ENCODE measurements around the gene PRIMPOL.
"Not testable (repeated sequence)": the region's sequence is repeated elsewhere in the genome, so short reads cannot be mapped to it uniquely, and the experiment has no call there.

The PRIMPOL gene

GRCh38 chr4:184732126-184732525 is 82.6 kb downstream of the PRIMPOL start:
- no peak overlapping the region for H3K4me2 ChIP-seq (ENCODE audit: low read length, poor library complexity, severe bottlenecking)
- H2BK5ac ChIP-seq (ENCODE audit: low read depth, low read length, poor library complexity, severe bottlenecking) = no peak overlapping the region
- WGBS = 100% methylated on average over 2 of the region's 4 CpGs
- peaks cover 18% of the 10 kb centered on the region for H3K79me1 ChIP-seq (replicated peaks; ENCODE audit: low read length, poor library complexity, severe bottlenecking)
- H3K9me3 ChIP-seq (ENCODE audit: control insufficient read depth, low read length) = no peaks in the 10 kb centered on the region
- no peak overlapping the region for H2BK12ac ChIP-seq (ENCODE audit: low read length in 2 of 2)
- H3K27ac ChIP-seq (ENCODE audit: low read length, poor library complexity, severe bottlenecking) = no peak overlapping the region
- H3K14ac ChIP-seq (ENCODE audit: low read length in 2 of 2) = no peak overlapping the region
- peak overlapping the region; percentile 81 for H3K9ac ChIP-seq (ENCODE audit: low read length)
- H3K18ac ChIP-seq (ENCODE audit: low read depth in 1 of 2, low read length in 2 of 2) = no peak overlapping the region
- H4K8ac ChIP-seq (ENCODE audit: low read length) = no peak overlapping the region
- H3K23ac ChIP-seq (ENCODE audit: low read length in 2 of 2) = no peak overlapping the region
- H3K4me3 ChIP-seq (ENCODE audit: insufficient read depth in 1 of 2, low read depth in 1 of 2, low read length in 2 of 2) = peak overlapping the region in 1 of 2 experiments; percentile 96
- no peak overlapping the region for H3K4ac ChIP-seq (ENCODE audit: low read depth in 1 of 2, low read length in 2 of 2)
- peaks cover 2 to 5% of the 10 kb centered on the region in 2 experiments for H3K36me3 ChIP-seq (ENCODE audit: control insufficient read depth in 1 of 2, insufficient read depth in 2 of 2, low read depth in 1 of 2, low read length in 2 of 2)
- H4K91ac ChIP-seq (ENCODE audit: low read length) = no peak overlapping the region
- no peak overlapping the region for H2BK120ac ChIP-seq (ENCODE audit: low read depth, low read length)
- H2AK5ac ChIP-seq (ENCODE audit: low read length, severe bottlenecking) = no peak overlapping the region
- no peak overlapping the region for H2AFZ ChIP-seq (ENCODE audit: low read depth, low read length)
- no peak overlapping the region for H2BK15ac ChIP-seq (ENCODE audit: low read depth, poor library complexity, severe bottlenecking)
- H3K4me1 ChIP-seq (ENCODE audit: control insufficient read depth, insufficient read depth, low read depth, low read length) = peaks cover 5% of the 10 kb centered on the region
- DNase-seq = no peak
- H3K27me3 ChIP-seq (ENCODE audit: control insufficient read depth in 1 of 2, insufficient read depth in 1 of 2, low read length in 2 of 2) = no peaks in the 10 kb centered on the region

GRCh38 chr4:184733654-184734524 is 84.4 kb downstream of the PRIMPOL start, which contains the start of gene CENPU:
Gene CENPU (minus strand): TSS chr4:184734096. CDS start chr4:184734062, 34 bp downstream.
- H3K4ac ChIP-seq (ENCODE audit: low read depth in 1 of 2, low read length in 2 of 2) = no peak within 1 kb of the TSS
- H3K27me3 ChIP-seq (ENCODE audit: control insufficient read depth in 1 of 2, insufficient read depth in 1 of 2, low read length in 2 of 2) = no peaks in the 10 kb centered on the region
- H3K4me2 ChIP-seq (ENCODE audit: low read length, poor library complexity, severe bottlenecking) = peak within 1 kb of the TSS; percentile 81
- peak within 1 kb of the TSS; percentile 91 to 96 for H3K4me3 ChIP-seq (ENCODE audit: insufficient read depth in 1 of 2, low read depth in 1 of 2, low read length in 2 of 2)
- H3K79me1 ChIP-seq (replicated peaks; ENCODE audit: low read length, poor library complexity, severe bottlenecking) = peaks cover 10% of the 10 kb centered on the region
- peak within 1 kb of the TSS; percentile 61 for H4K8ac ChIP-seq (ENCODE audit: low read length)
- H4K91ac ChIP-seq (ENCODE audit: low read length) = peak within 1 kb of the TSS; percentile 4
- peak within 1 kb of the TSS in 1 of 2 experiments; percentile 64 for H3K18ac ChIP-seq (ENCODE audit: low read depth in 1 of 2, low read length in 2 of 2)
- H2BK120ac ChIP-seq (ENCODE audit: low read depth, low read length) = no peak within 1 kb of the TSS
- H3K36me3 ChIP-seq (ENCODE audit: control insufficient read depth in 1 of 2, insufficient read depth in 2 of 2, low read depth in 1 of 2, low read length in 2 of 2) = peaks cover 0 to 2% of the 10 kb centered on the region in 2 experiments
- H3K9me3 ChIP-seq (ENCODE audit: control insufficient read depth, low read length) = no peaks in the 10 kb centered on the region
- no peak within 1 kb of the TSS for H2BK5ac ChIP-seq (ENCODE audit: low read depth, low read length, poor library complexity, severe bottlenecking)
- under 1% methylated on average over 64 of the region's 69 CpGs for WGBS
- peak; percentile 98 for DNase-seq
- H3K27ac ChIP-seq (ENCODE audit: low read length, poor library complexity, severe bottlenecking) = peak within 1 kb of the TSS; percentile 39
- H2BK12ac ChIP-seq (ENCODE audit: low read length in 2 of 2) = no peak within 1 kb of the TSS
- peak within 1 kb of the TSS; percentile 97 for H2AFZ ChIP-seq (ENCODE audit: low read depth, low read length)
- peak within 1 kb of the TSS; percentile 82 for H3K9ac ChIP-seq (ENCODE audit: low read length)
- no peak within 1 kb of the TSS for H3K23ac ChIP-seq (ENCODE audit: low read length in 2 of 2)
- H3K4me1 ChIP-seq (ENCODE audit: control insufficient read depth, insufficient read depth, low read depth, low read length) = peaks cover 5% of the 10 kb centered on the region
- H2AK5ac ChIP-seq (ENCODE audit: low read length, severe bottlenecking) = no peak within 1 kb of the TSS
- no peak within 1 kb of the TSS for H2BK15ac ChIP-seq (ENCODE audit: low read depth, poor library complexity, severe bottlenecking)
- H3K14ac ChIP-seq (ENCODE audit: low read length in 2 of 2) = no peak within 1 kb of the TSS

- no peak overlapping the region for H4K8ac ChIP-seq (ENCODE audit: low read length)
- H3K4me2 ChIP-seq (ENCODE audit: low read length, poor library complexity, severe bottlenecking) = no peak overlapping the region
- H3K14ac ChIP-seq (ENCODE audit: low read length in 2 of 2) = no peak overlapping the region
- WGBS = 17% methylated on average over 1 of the region's 6 CpGs
- H2BK120ac ChIP-seq (ENCODE audit: low read depth, low read length) = no peak overlapping the region
- H3K79me1 ChIP-seq (replicated peaks; ENCODE audit: low read length, poor library complexity, severe bottlenecking) = peaks cover 10% of the 10 kb centered on the region
- DNase-seq = no peak
- H2BK15ac ChIP-seq (ENCODE audit: low read depth, poor library complexity, severe bottlenecking) = no peak overlapping the region
- no peak overlapping the region for H2BK5ac ChIP-seq (ENCODE audit: low read depth, low read length, poor library complexity, severe bottlenecking)
- H3K23ac ChIP-seq (ENCODE audit: low read length in 2 of 2) = no peak overlapping the region
- H3K4me3 ChIP-seq (ENCODE audit: insufficient read depth in 1 of 2, low read depth in 1 of 2, low read length in 2 of 2) = peak overlapping the region in 1 of 2 experiments; percentile 96
- peaks cover 5% of the 10 kb centered on the region for H3K4me1 ChIP-seq (ENCODE audit: control insufficient read depth, insufficient read depth, low read depth, low read length)
- H3K18ac ChIP-seq (ENCODE audit: low read depth in 1 of 2, low read length in 2 of 2) = no peak overlapping the region
- H3K9ac ChIP-seq (ENCODE audit: low read length) = peak overlapping the region; percentile 82
- no peak overlapping the region for H4K91ac ChIP-seq (ENCODE audit: low read length)
- H2AFZ ChIP-seq (ENCODE audit: low read depth, low read length) = no peak overlapping the region
- H3K36me3 ChIP-seq (ENCODE audit: control insufficient read depth in 1 of 2, insufficient read depth in 2 of 2, low read depth in 1 of 2, low read length in 2 of 2) = peaks cover 0 to 2% of the 10 kb centered on the region in 2 experiments
- no peak overlapping the region for H2BK12ac ChIP-seq (ENCODE audit: low read length in 2 of 2)
- no peaks in the 10 kb centered on the region for H3K9me3 ChIP-seq (ENCODE audit: control insufficient read depth, low read length)
- no peak overlapping the region for H2AK5ac ChIP-seq (ENCODE audit: low read length, severe bottlenecking)
- H3K27me3 ChIP-seq (ENCODE audit: control insufficient read depth in 1 of 2, insufficient read depth in 1 of 2, low read length in 2 of 2) = no peaks in the 10 kb centered on the region
- H3K4ac ChIP-seq (ENCODE audit: low read depth in 1 of 2, low read length in 2 of 2) = no peak overlapping the region
- H3K27ac ChIP-seq (ENCODE audit: low read length, poor library complexity, severe bottlenecking) = no peak overlapping the region
Observed at GRCh38 chr4:184734758-184735157, 85.2 kb downstream of the PRIMPOL start.

GRCh38 chr4:184739575-184739974 is 90.0 kb downstream of the PRIMPOL start:
- not testable (repeated sequence) for DNase-seq; H3K18ac ChIP-seq (ENCODE audit: low read depth in 1 of 2, low read length in 2 of 2); H3K27me3 ChIP-seq (ENCODE audit: control insufficient read depth in 1 of 2, insufficient read depth in 1 of 2, low read length in 2 of 2); H3K4me3 ChIP-seq (ENCODE audit: insufficient read depth in 1 of 2, low read depth in 1 of 2, low read length in 2 of 2); H3K14ac ChIP-seq (ENCODE audit: low read length in 2 of 2); H3K4me1 ChIP-seq (ENCODE audit: control insufficient read depth, insufficient read depth, low read depth, low read length); H2AK5ac ChIP-seq (ENCODE audit: low read length, severe bottlenecking); H3K4me2 ChIP-seq (ENCODE audit: low read length, poor library complexity, severe bottlenecking); H3K9ac ChIP-seq (ENCODE audit: low read length); H3K4ac ChIP-seq (ENCODE audit: low read depth in 1 of 2, low read length in 2 of 2); H3K23ac ChIP-seq (ENCODE audit: low read length in 2 of 2); H3K36me3 ChIP-seq (ENCODE audit: control insufficient read depth in 1 of 2, insufficient read depth in 2 of 2, low read depth in 1 of 2, low read length in 2 of 2); H4K91ac ChIP-seq (ENCODE audit: low read length); H3K27ac ChIP-seq (ENCODE audit: low read length, poor library complexity, severe bottlenecking); H3K79me1 ChIP-seq (replicated peaks; ENCODE audit: low read length, poor library complexity, severe bottlenecking); H2BK12ac ChIP-seq (ENCODE audit: low read length in 2 of 2); H2BK120ac ChIP-seq (ENCODE audit: low read depth, low read length); H3K9me3 ChIP-seq (ENCODE audit: control insufficient read depth, low read length); H2AFZ ChIP-seq (ENCODE audit: low read depth, low read length); H2BK5ac ChIP-seq (ENCODE audit: low read depth, low read length, poor library complexity, severe bottlenecking); H4K8ac ChIP-seq (ENCODE audit: low read length); H2BK15ac ChIP-seq (ENCODE audit: low read depth, poor library complexity, severe bottlenecking)
- WGBS = no CpG with 5 or more reads among the region's 1 CpG

Data from mesenchymal stem cell (in vitro differentiated cells and primary cell).